ENCODE results near the gene SELENOM.

SELENOM gene

GRCh38 chr22:31124290-31124689, 16.9 kb upstream of the SELENOM start:
- no peaks in the 10 kb centered on the region for H3K36me3 ChIP-seq (ENCODE audit: low read length)
- H3K4me3 ChIP-seq (ENCODE audit: insufficient read depth, low read length, poor library complexity, severe bottlenecking): no peak overlapping the region
- no peak overlapping the region for H2AFZ ChIP-seq (ENCODE audit: low read depth, low read length, severe bottlenecking)
- H3K79me2 ChIP-seq (ENCODE audit: insufficient read depth, low read length): no peaks in the 10 kb centered on the region
- H3K27me3 ChIP-seq (ENCODE audit: low read length): no peaks in the 10 kb centered on the region
- H3K9me2 ChIP-seq (replicated peaks; ENCODE audit: insufficient read depth, low read length): no peaks in the 10 kb centered on the region
- no peaks in the 10 kb centered on the region for H3K9me3 ChIP-seq (ENCODE audit: insufficient read depth, low read length)
- TF ChIP-seq, protein P1, sequence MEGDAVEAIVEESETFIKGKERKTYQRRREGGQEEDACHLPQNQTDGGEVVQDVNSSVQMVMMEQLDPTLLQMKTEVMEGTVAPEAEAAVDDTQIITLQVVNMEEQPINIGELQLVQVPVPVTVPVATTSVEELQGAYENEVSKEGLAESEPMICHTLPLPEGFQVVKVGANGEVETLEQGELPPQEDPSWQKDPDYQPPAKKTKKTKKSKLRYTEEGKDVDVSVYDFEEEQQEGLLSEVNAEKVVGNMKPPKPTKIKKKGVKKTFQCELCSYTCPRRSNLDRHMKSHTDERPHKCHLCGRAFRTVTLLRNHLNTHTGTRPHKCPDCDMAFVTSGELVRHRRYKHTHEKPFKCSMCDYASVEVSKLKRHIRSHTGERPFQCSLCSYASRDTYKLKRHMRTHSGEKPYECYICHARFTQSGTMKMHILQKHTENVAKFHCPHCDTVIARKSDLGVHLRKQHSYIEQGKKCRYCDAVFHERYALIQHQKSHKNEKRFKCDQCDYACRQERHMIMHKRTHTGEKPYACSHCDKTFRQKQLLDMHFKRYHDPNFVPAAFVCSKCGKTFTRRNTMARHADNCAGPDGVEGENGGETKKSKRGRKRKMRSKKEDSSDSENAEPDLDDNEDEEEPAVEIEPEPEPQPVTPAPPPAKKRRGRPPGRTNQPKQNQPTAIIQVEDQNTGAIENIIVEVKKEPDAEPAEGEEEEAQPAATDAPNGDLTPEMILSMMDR (IDR thresholded peaks at IDR 0.05; ENCODE audit: insufficient read depth, low read length, poor library complexity, severe bottlenecking): no peak
- TF ChIP-seq EZH2phosphoT487 (conservative IDR thresholded peaks at IDR 0.05; ENCODE audit: low read length): no peak
- H3F3A ChIP-seq (ENCODE audit: insufficient read depth): no peaks in the 10 kb centered on the region
- H3K4me2 ChIP-seq (ENCODE audit: low read depth, low read length, poor library complexity, severe bottlenecking): no peak overlapping the region
- H4K20me1 ChIP-seq (ENCODE audit: low read depth, low read length): no peaks in the 10 kb centered on the region
- H3K27ac ChIP-seq (ENCODE audit: low read depth, low read length): no peak overlapping the region
- no peak overlapping the region for H3K9ac ChIP-seq (ENCODE audit: low read length)

- TF ChIP-seq, protein P1 (IDR thresholded peaks at IDR 0.05; ENCODE audit: insufficient read depth, low read length, poor library complexity, severe bottlenecking): no peak
- TF ChIP-seq EZH2phosphoT487 (conservative IDR thresholded peaks at IDR 0.05; ENCODE audit: low read length): no peak
- Histone ChIP-seq H2AFZ (ENCODE audit: low read depth, low read length, severe bottlenecking) (no peak overlapping the region), H3F3A (ENCODE audit: insufficient read depth) (no peaks in the 10 kb centered on the region), H3K9me2 (replicated peaks; ENCODE audit: insufficient read depth, low read length) (no peaks in the 10 kb centered on the region), H3K27ac (ENCODE audit: low read depth, low read length) (no peak overlapping the region), H3K36me3 (ENCODE audit: low read length) (no peaks in the 10 kb centered on the region), H3K4me2 (ENCODE audit: low read depth, low read length, poor library complexity, severe bottlenecking) (no peak overlapping the region), H4K20me1 (ENCODE audit: low read depth, low read length) (no peaks in the 10 kb centered on the region), H3K9me3 (ENCODE audit: insufficient read depth, low read length) (no peaks in the 10 kb centered on the region), H3K4me3 (ENCODE audit: insufficient read depth, low read length, poor library complexity, severe bottlenecking) (no peak overlapping the region), H3K9ac (ENCODE audit: low read length) (no peak overlapping the region), H3K79me2 (ENCODE audit: insufficient read depth, low read length) (no peaks in the 10 kb centered on the region), H3K27me3 (ENCODE audit: low read length) (no peaks in the 10 kb centered on the region)
Measured at GRCh38 chr22:31123292-31123602, 15.9 kb upstream of the SELENOM start.

- no peaks in the 10 kb centered on the region for H3F3A ChIP-seq (ENCODE audit: insufficient read depth)
- H3K27ac ChIP-seq (ENCODE audit: low read depth, low read length): no peak within 1 kb of the TSS
- no peaks in the 10 kb centered on the region for H3K9me2 ChIP-seq (replicated peaks; ENCODE audit: insufficient read depth, low read length)
- H3K36me3 ChIP-seq (ENCODE audit: low read length): no peaks in the 10 kb centered on the region
- TF ChIP-seq, protein P1 (IDR thresholded peaks at IDR 0.05; ENCODE audit: insufficient read depth, low read length, poor library complexity, severe bottlenecking): no peak
- TF ChIP-seq EZH2phosphoT487 (conservative IDR thresholded peaks at IDR 0.05; ENCODE audit: low read length): no peak
- no peaks in the 10 kb centered on the region for H3K27me3 ChIP-seq (ENCODE audit: low read length)
- no peaks in the 10 kb centered on the region for H4K20me1 ChIP-seq (ENCODE audit: low read depth, low read length)
- H3K9ac ChIP-seq (ENCODE audit: low read length): no peak within 1 kb of the TSS
- H3K4me3 ChIP-seq (ENCODE audit: insufficient read depth, low read length, poor library complexity, severe bottlenecking): no peak within 1 kb of the TSS
- no peak within 1 kb of the TSS for H3K4me2 ChIP-seq (ENCODE audit: low read depth, low read length, poor library complexity, severe bottlenecking)
- H3K9me3 ChIP-seq (ENCODE audit: insufficient read depth, low read length): no peaks in the 10 kb centered on the region
- no peaks in the 10 kb centered on the region for H3K79me2 ChIP-seq (ENCODE audit: insufficient read depth, low read length)
- H2AFZ ChIP-seq (ENCODE audit: low read depth, low read length, severe bottlenecking): no peak within 1 kb of the TSS
Measured at GRCh38 chr22:31122532-31123291, 15.3 kb upstream of the SELENOM start, which contains the start of gene INPP5J. TSS of gene INPP5J (plus strand) at chr22:31122966. CDS start at chr22:31123015, 49 bp downstream.
